GM06990 (cell line): ENCODE results near the gene PAPOLB.
"Not testable (repeated sequence)": the region's sequence is repeated elsewhere in the genome, so short reads cannot be mapped to it uniquely, and the experiment has no call there.

Experiments
- DNase-seq: peaks from one replicate; pipeline ENCODE4 v3.0.0-alpha.2; 2011; ENCODE audit not compliant: insufficient read length; ENCODE audit errors: extremely low read depth
- H3K27me3 ChIP-seq: replicated peaks from 2 replicates; pipeline ENCODE4 v1.6.0; 2011; ENCODE audit warnings: low read length; ENCODE audit not compliant: control insufficient read depth, insufficient read depth
- H3K36me3 ChIP-seq: 2 replicates; pipeline ENCODE4 v1.5.1; 2011; ENCODE audit warnings: low read length; ENCODE audit not compliant: control insufficient read depth, insufficient read depth
- H3K4me3 ChIP-seq: replicated peaks from 2 replicates; pipeline ENCODE4 v1.5.1; 2011; ENCODE audit warnings: low read depth, mild to moderate bottlenecking, control low read depth, low read length
- TF ChIP-seq, protein P1 (sequence below): IDR thresholded peaks from 2 replicates; pipeline ENCODE4 v1.5.1; 2011; ENCODE audit warnings: low read length, control low read depth, mild to moderate bottlenecking, inconsistent platforms; ENCODE audit not compliant: insufficient read depth, poor library complexity, severe bottlenecking

Gene PAPOLB

GRCh38 chr7:4894482-4894881 lies 32.7 kb upstream of the PAPOLB start:
- TF ChIP-seq, protein P1, sequence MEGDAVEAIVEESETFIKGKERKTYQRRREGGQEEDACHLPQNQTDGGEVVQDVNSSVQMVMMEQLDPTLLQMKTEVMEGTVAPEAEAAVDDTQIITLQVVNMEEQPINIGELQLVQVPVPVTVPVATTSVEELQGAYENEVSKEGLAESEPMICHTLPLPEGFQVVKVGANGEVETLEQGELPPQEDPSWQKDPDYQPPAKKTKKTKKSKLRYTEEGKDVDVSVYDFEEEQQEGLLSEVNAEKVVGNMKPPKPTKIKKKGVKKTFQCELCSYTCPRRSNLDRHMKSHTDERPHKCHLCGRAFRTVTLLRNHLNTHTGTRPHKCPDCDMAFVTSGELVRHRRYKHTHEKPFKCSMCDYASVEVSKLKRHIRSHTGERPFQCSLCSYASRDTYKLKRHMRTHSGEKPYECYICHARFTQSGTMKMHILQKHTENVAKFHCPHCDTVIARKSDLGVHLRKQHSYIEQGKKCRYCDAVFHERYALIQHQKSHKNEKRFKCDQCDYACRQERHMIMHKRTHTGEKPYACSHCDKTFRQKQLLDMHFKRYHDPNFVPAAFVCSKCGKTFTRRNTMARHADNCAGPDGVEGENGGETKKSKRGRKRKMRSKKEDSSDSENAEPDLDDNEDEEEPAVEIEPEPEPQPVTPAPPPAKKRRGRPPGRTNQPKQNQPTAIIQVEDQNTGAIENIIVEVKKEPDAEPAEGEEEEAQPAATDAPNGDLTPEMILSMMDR: no peak
- no peaks in the 10 kb centered on the region for H3K36me3 ChIP-seq
- no peaks in the 10 kb centered on the region for H3K27me3 ChIP-seq
- DNase-seq: no peak
- no peak overlapping the region for H3K4me3 ChIP-seq

- Histone ChIP-seq H3K27me3 (no peaks in the 10 kb centered on the region), H3K36me3 (no peaks in the 10 kb centered on the region), H3K4me3 (no peak overlapping the region)
- DNase-seq: no peak
- TF ChIP-seq, protein P1: no peak
Measured at GRCh38 chr7:4893929-4894475, 32.2 kb upstream of the PAPOLB start.

DNA sequence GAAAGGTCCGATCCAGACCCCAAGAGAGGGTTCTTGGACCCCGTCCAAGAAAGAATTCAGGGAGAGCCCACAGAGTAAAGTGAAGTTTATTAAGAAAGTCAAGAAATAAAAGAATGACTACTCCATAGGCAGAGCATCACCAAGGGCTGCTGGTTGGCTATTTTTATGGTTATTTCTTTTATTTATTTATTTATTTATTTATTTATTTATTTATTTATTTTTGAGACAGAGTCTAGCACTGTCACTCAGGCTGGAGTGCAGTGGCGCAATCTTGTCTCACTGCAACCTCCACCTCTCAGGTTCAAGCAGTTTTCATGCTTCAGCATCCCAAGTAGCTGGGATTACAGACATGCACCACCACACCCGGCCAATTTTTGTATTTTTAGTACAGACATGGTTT lies 31.4 kb upstream of the PAPOLB start:
- DNase-seq, H3K4me3 ChIP-seq, H3K27me3 ChIP-seq: not testable (repeated sequence)

GRCh38 chr7:4891522-4891921 lies 29.7 kb upstream of the PAPOLB start:
- not testable (repeated sequence) for H3K4me3 ChIP-seq, DNase-seq, H3K36me3 ChIP-seq, H3K27me3 ChIP-seq

More for the DNA sequence above, 31.4 kb upstream of the PAPOLB start:
- H3K36me3 ChIP-seq: not testable (repeated sequence)

GRCh38 chr7:4889682-4890081 lies 27.9 kb upstream of the PAPOLB start:
- no peak for DNase-seq
- Histone ChIP-seq H3K4me3 (no peak overlapping the region), H3K36me3 (no peaks in the 10 kb centered on the region), H3K27me3 (no peaks in the 10 kb centered on the region)
- TF ChIP-seq, protein P1: no peak

DNA sequence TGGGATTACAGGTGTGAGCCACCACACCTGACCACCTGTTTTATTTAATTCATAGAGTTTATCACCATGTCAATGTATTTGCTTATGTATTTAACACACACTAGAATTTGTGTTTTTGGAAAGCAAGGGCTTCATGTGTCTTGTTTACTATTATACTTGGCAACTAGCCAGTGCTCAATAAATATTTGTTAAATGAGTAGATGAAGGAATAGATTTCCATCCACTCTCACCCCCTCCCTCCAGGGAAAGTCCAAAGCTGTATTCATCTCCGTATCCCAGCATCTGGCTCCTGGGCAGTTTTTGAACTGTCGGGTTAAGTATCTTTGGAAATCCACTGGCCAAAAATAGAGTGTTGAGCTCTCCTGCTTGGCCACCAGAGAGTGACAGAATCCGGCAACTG lies 26.3 kb upstream of the PAPOLB start:
- Histone ChIP-seq H3K36me3 (no peaks in the 10 kb centered on the region), H3K4me3 (no peak overlapping the region), H3K27me3 (no peaks in the 10 kb centered on the region)
- no peak for DNase-seq
- TF ChIP-seq, protein P1: no peak

DNA sequence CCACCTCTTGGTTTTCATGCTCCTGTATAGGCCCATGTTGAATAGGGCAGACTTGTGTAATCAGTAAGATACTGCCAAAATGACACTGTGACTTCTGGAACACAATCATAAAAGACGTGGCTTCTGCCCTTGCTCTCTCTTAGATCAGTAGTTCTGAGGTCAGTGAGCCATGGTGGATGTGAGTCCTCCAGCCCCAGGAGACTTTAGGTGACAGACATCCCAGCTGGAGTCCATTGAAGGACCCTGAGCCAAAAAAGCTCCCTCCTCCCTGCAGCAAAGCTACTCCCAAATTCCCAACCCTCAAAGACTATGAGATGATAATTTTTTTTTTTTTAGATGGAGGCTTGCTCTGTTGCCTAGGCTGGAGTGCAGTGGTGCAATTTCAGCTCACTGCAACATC lies 24.8 kb upstream of the PAPOLB start:
- TF ChIP-seq, protein P1: no peak
- Histone ChIP-seq H3K4me3 (no peak overlapping the region), H3K27me3 (no peaks in the 10 kb centered on the region), H3K36me3 (no peaks in the 10 kb centered on the region)
- no peak for DNase-seq
